ENCODE measurements around the gene IFI35. TPM values are rescaled to one million over a fixed set of nuclear protein-coding genes. Genes with fewer than 3 reads are reported as not detected.

IFI35 gene
- total and polyA plus RNA-seq, 9 of the 15 experiments (the other 6 are each of a cell fraction or from before 2014, with no cell fraction given), result 4.4 to 13.1 (median 10.2) TPM

GRCh38 chr17:42997984-42998938, 8.3 kb upstream of the IFI35 start, which contains the start of gene RPL27 (continued):
- TF ChIP-seq TSHZ1 (CRISPR knock-in tag; IDR thresholded peaks at IDR 0.05) (no peak), POLR2G (IDR thresholded peaks at IDR 0.05; ENCODE audit: low read depth, low read length) (peak; percentile 95), KDM1A (IDR thresholded peaks at IDR 0.05) (no peak), CREB1 (IDR thresholded peaks at IDR 0.05) (peak; percentile 91), CREB1 (CRISPR knock-in tag; IDR thresholded peaks at IDR 0.05) (peak; percentile 93), PTRF (tag; IDR thresholded peaks at IDR 0.05) (no peak), ETS1 (conservative IDR thresholded peaks at IDR 0.05; ENCODE audit: control insufficient read depth, low read depth, low read length) (peak; percentile 96), CEBPB (tag; IDR thresholded peaks at IDR 0.05) (no peak), ZNF140 (CRISPR knock-in tag; IDR thresholded peaks at IDR 0.05) (no peak), EGR1 (conservative IDR thresholded peaks at IDR 0.05) (no peak), ZNF561 (CRISPR knock-in tag; conservative IDR thresholded peaks at IDR 0.05) (no peak), ZNF780A (CRISPR knock-in tag; IDR thresholded peaks at IDR 0.05) (no peak), ZNF639 (CRISPR knock-in tag; conservative IDR thresholded peaks at IDR 0.05 in 1 of 2, IDR thresholded peaks at IDR 0.05 in 1 of 2) (peak in 1 of 2 experiments; percentile 80; a peak in 1 of 4 replicates), MEIS2 (IDR thresholded peaks at IDR 0.05; ENCODE audit: partially characterized antibody) (peak; percentile 49), CBX3 (IDR thresholded peaks at IDR 0.05; ENCODE audit: borderline replicate concordance in 1 of 2, low read length in 2 of 2) (peak in 1 of 2 experiments; percentile 34; a peak in 1 of 3 replicates), MCM7 (IDR thresholded peaks at IDR 0.05) (no peak), ELF2 (CRISPR knock-in tag; IDR thresholded peaks at IDR 0.05) (peak; percentile 99), ZNF212 (CRISPR knock-in tag; IDR thresholded peaks at IDR 0.05) (no peak), FOXK2 (conservative IDR thresholded peaks at IDR 0.05 in 1 of 2, IDR thresholded peaks at IDR 0.05 in 1 of 2; ENCODE audit: low read depth in 2 of 2) (peak; percentile 96 to 98)
- TF ChIP-seq, protein P1, sequence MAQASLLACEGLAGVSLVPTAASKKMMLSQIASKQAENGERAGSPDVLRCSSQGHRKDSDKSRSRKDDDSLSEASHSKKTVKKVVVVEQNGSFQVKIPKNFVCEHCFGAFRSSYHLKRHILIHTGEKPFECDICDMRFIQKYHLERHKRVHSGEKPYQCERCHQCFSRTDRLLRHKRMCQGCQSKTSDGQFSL (CRISPR knock-in tag; IDR thresholded peaks at IDR 0.05), result peak; percentile 24; the same call in 1 of the 2 replicates
- TF ChIP-seq, protein P1 (tag; IDR thresholded peaks at IDR 0.05), result no peak
